Raji (cell line): Measurements from ENCODE around the gene GUCA2B.

Source experiments
- POLR2A ChIP-seq: IDR thresholded peaks from 2 replicates; pipeline ENCODE4 v1.6.1; 2011; ENCODE audit warnings: low read depth, low read length, control low read depth; ENCODE audit not compliant: insufficient read depth

Gene GUCA2B

GRCh38 chr1:42152119-42152518, 1.1 kb upstream of the GUCA2B start:
- TF ChIP-seq POLR2A = no peak

- TF ChIP-seq POLR2A = no peak
Measured at GRCh38 chr1:42153624-42154023, 414 bp downstream of the GUCA2B start.

GRCh38 chr1:42154685-42155084, 1.5 kb downstream of the GUCA2B start:
- TF ChIP-seq POLR2A = no peak

GRCh38 chr1:42155362-42155761, 2.2 kb downstream of the GUCA2B start:
- TF ChIP-seq POLR2A = no peak

- TF ChIP-seq POLR2A = no peak
Measured at GRCh38 chr1:42157667-42158066, 4.5 kb downstream of the GUCA2B start.

- no peak for TF ChIP-seq POLR2A
Measured at GRCh38 chr1:42158189-42158588, 5.0 kb downstream of the GUCA2B start.

- no peak for TF ChIP-seq POLR2A
Measured at GRCh38 chr1:42162181-42162580, 9.0 kb downstream of the GUCA2B start.

- TF ChIP-seq POLR2A = no peak
Measured at GRCh38 chr1:42163114-42163513, 9.9 kb downstream of the GUCA2B start.

- TF ChIP-seq POLR2A = no peak
Measured at GRCh38 chr1:42163536-42164503, 10.6 kb downstream of the GUCA2B start.

GRCh38 chr1:42164551-42165420, 11.6 kb downstream of the GUCA2B start, which contains the start of gene GUCA2A:
Gene GUCA2A, minus strand, starts transcription at chr1:42164745. Its CDS starts 33 bp downstream, at chr1:42164712.
- TF ChIP-seq POLR2A = no peak

- TF ChIP-seq POLR2A = no peak
Measured at GRCh38 chr1:42165511-42166210, 12.5 kb downstream of the GUCA2B start.

- TF ChIP-seq POLR2A = no peak
Measured at GRCh38 chr1:42167611-42168390, 14.6 kb downstream of the GUCA2B start.

- no peak for TF ChIP-seq POLR2A
Measured at GRCh38 chr1:42168391-42168670, 15.1 kb downstream of the GUCA2B start.

GRCh38 chr1:42168763-42169162, 15.6 kb downstream of the GUCA2B start:
- no peak for TF ChIP-seq POLR2A
